B cell (primary cell): ENCODE results near the gene WDR12. TPM values are rescaled to one million over a fixed set of nuclear protein-coding genes. Genes with fewer than 3 reads are reported as not detected.

Experiments
- ATAC-seq: fragments of 200-7000 bp; cut with Tn5 transposase; one replicate; pipeline ENCODE4 v1.10.0; 2021; ENCODE audit warnings: low read depth, mild to moderate bottlenecking, moderate number of reproducible peaks, moderate library complexity
- CTCF ChIA-PET: fragments of 350-600 bp; sonication (Branson Sonifier 250); formaldehyde crosslinking; loops from one replicate; lab custom pipeline; 2021; ENCODE audit warnings: antibody characterized with exemption, inconsistent platforms; lab: Charles Lee
- POLR2A ChIA-PET: fragments of 350-600 bp; sonication (Branson Sonifier 250); formaldehyde crosslinking; loops from one replicate; lab custom pipeline; 2021; ENCODE audit warnings: antibody characterized with exemption; lab: Charles Lee
- DNase-seq: peaks from one replicate; pipeline ENCODE4 v3.0.0; 2013
- H2AFZ ChIP-seq: 2 replicates; pipeline ENCODE4 v1.6.1; 2012; ENCODE audit warnings: mild to moderate bottlenecking, low read depth, low read length; ENCODE audit not compliant: insufficient read depth, poor library complexity, severe bottlenecking
- H3K27ac ChIP-seq, 2 donors: 1 replicate in 1 of 2; 2 replicates in 1 of 2; pipeline ENCODE4 v1.5.1; 2012 to 2013; ENCODE audit warnings: low read length in 2 of 2, mild to moderate bottlenecking in 2 of 2, moderate library complexity in 1 of 2
- H3K27me3 ChIP-seq, 4 experiments: fragments of 200-600 bp in 1 of 4; sonication (generic) in 1 of 4; replicated peaks in 1 of 4; 1 replicate in 2 of 4; 2 replicates in 2 of 4; pipeline versions ENCODE4 v1.6.1 to v1.7.0; 2013 to 2016; ENCODE audit warnings: low read length in 3 of 4, mild to moderate bottlenecking in 2 of 4, mixed read lengths in 1 of 4, moderate library complexity in 1 of 4; ENCODE audit not compliant: insufficient read depth in 4 of 4, control insufficient read depth in 3 of 4; ENCODE audit errors: control extremely low read depth in 1 of 4
- H3K36me3 ChIP-seq, 2 experiments: replicated peaks in 1 of 2; 1 replicate in 1 of 2; 2 replicates in 1 of 2; pipeline versions ENCODE4 v1.6.1 to v1.7.1; 2013; ENCODE audit warnings: low read length in 1 of 2; ENCODE audit not compliant: insufficient read depth in 2 of 2, control insufficient read depth in 1 of 2; ENCODE audit errors: control extremely low read depth in 1 of 2, extremely low read depth in 1 of 2
- H3K4me1 ChIP-seq, 2 donors: fragments of 200-600 bp in 1 of 2; sonication (generic) in 1 of 2; 1 replicate in 1 of 2; 2 replicates in 1 of 2; pipeline versions ENCODE4 v1.5.1 to v1.6.1; 2013 to 2017; ENCODE audit warnings: low read length in 2 of 2; ENCODE audit not compliant: control insufficient read depth in 2 of 2, insufficient read depth in 2 of 2
- H3K4me2 ChIP-seq: replicated peaks from 2 replicates; pipeline ENCODE3; 2012; ENCODE audit warnings: mild to moderate bottlenecking, low read depth, low read length; ENCODE audit not compliant: poor library complexity, severe bottlenecking
- H3K4me3 ChIP-seq, 5 experiments: fragments of 200-600 bp in 1 of 5; sonication (generic) in 1 of 5; 1 replicate in 3 of 5; 2 replicates in 2 of 5; pipeline versions ENCODE4 v1.5.1 to v1.7.0; 2011 to 2016; ENCODE audit warnings: low read length in 4 of 5, mild to moderate bottlenecking in 4 of 5, low read depth in 2 of 5, control low read depth in 1 of 5, moderate library complexity in 1 of 5; ENCODE audit not compliant: insufficient read depth in 1 of 5; ENCODE audit errors: control extremely low read depth in 1 of 5, extremely low read depth in 1 of 5
- H3K79me2 ChIP-seq: fragments of 200-600 bp; sonication (generic); one replicate; pipeline ENCODE4 v1.6.0; 2016; ENCODE audit warnings: low read length; ENCODE audit not compliant: control insufficient read depth, insufficient read depth
- H3K9ac ChIP-seq: fragments of 200-600 bp; sonication (generic); 2 replicates; pipeline ENCODE4 v1.6.1; 2017; ENCODE audit warnings: mild to moderate bottlenecking, low read length, moderate library complexity
- H3K9me3 ChIP-seq, 3 donors: one replicate each; pipeline versions ENCODE4 v1.6.1 to v1.7.1; 2013; ENCODE audit warnings: low read length in 2 of 3; ENCODE audit not compliant: control insufficient read depth in 2 of 3, insufficient read depth in 1 of 3; ENCODE audit errors: control extremely low read depth in 1 of 3
- H4K20me1 ChIP-seq: 2 replicates; pipeline ENCODE4 v1.6.0; 2012; ENCODE audit warnings: mild to moderate bottlenecking, low read length; ENCODE audit not compliant: insufficient read depth, control insufficient read depth, poor library complexity, severe bottlenecking
- H3K27ac Mint-ChIP-seq: one replicate; pipeline ENCODE4 v1.8.0; 2021; ENCODE audit warnings: mixed read lengths
- H3K27me3 Mint-ChIP-seq: one replicate; pipeline ENCODE4 v1.8.0; 2021; ENCODE audit warnings: mixed read lengths
- H3K4me1 Mint-ChIP-seq: one replicate; pipeline ENCODE4 v1.8.0; 2021; ENCODE audit warnings: mixed read lengths
- H3K4me3 Mint-ChIP-seq: one replicate; pipeline ENCODE4 v1.8.0; 2021; ENCODE audit warnings: mixed read lengths
- H3K9me3 Mint-ChIP-seq: one replicate; pipeline ENCODE4 v1.8.0; 2022; ENCODE audit warnings: mixed read lengths; ENCODE audit not compliant: insufficient read depth
- EZH2 ChIP-seq: IDR thresholded peaks from 2 replicates; pipeline ENCODE4 v1.6.1; 2012; ENCODE audit warnings: borderline replicate concordance, low read depth, mild to moderate bottlenecking, moderate library complexity, low read length; ENCODE audit not compliant: insufficient read depth, poor library complexity, severe bottlenecking
- WGBS: methylation state at CpG from one replicate; pipeline ENCODE4 v1.1.5; 2013; ENCODE audit warnings: missing lambda C conversion rate; ENCODE audit not compliant: insufficient coverage; 5-methylcytosine and 5-hydroxymethylcytosine counted together
- intact Hi-C: fragments of 100-400 bp; cut with micrococcal nuclease; formaldehyde crosslinking; loops from one replicate; pipeline ENCODE4 v1.10.0; 2022
- polyA plus RNA-seq: library from polyadenylated mRNA; depleted of rRNA; stranded (reverse); fragments of >200 nt; gene quantifications from 2 replicates; pipeline ENCODE4 v1.2.3, GENCODE V29; 2012
- total RNA-seq, 2 donors: library from RNA; stranded (reverse); fragments of 120-200 nt in 1 of 2; gene quantifications; 1 replicate in 1 of 2; 2 replicates in 1 of 2; pipeline versions ENCODE4 v1.2.3 to v1.2.4, GENCODE V29; 2013 to 2022
- TF ChIP-seq, protein P1 (sequence below): fragments of 200-600 bp; IDR thresholded peaks from one replicate; pipeline ENCODE4 v1.8.0; 2022; ENCODE audit warnings: antibody characterized with exemption, mild to moderate bottlenecking

The WDR12 gene
- total and polyA plus RNA-seq, 2 donors (not counting 1 experiment from before 2014, with no cell fraction given) = 7.1 to 20.8 TPM

DNA sequence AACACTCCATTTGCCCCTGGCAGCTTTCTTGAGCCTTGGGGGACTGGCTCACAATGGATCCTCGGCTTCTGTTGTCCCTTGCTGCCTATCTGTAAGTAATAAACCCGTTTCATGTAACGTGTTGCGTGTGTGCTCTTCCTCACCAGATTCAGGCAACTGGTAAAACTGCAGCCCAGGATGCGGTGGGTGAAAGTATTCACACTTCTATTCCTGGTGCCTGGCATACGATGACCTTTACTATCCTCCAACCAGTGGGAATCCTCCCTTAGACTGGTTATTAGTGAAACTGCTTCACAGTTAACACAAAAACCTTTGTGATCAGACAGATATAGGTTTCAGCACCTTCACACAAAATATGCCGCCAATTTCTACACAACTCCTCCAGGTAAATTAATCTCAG lies 26.3 kb downstream of the WDR12 start:
- Histone ChIP-seq H3K4me1 (no peaks in the 10 kb centered on the region), H3K36me3 (peaks cover 3 to 26% of the 10 kb centered on the region in 2 experiments), H3K27ac (no peak overlapping the region), H3K4me3 (no peak overlapping the region), H3K27me3 (no peaks in the 10 kb centered on the region), H3K9me3 (peaks cover 0 to 4% (median 0%) of the 10 kb centered on the region in 3 donors), H3K9ac (no peak overlapping the region), H4K20me1 (no peaks in the 10 kb centered on the region), H2AFZ (no peak overlapping the region), H3K4me2 (no peak overlapping the region), H3K79me2 (no peaks in the 10 kb centered on the region)
- no peak for ATAC-seq
- ChIA-PET POLR2A (no interaction called here), CTCF (no interaction called here)
- TF ChIP-seq, protein P1, sequence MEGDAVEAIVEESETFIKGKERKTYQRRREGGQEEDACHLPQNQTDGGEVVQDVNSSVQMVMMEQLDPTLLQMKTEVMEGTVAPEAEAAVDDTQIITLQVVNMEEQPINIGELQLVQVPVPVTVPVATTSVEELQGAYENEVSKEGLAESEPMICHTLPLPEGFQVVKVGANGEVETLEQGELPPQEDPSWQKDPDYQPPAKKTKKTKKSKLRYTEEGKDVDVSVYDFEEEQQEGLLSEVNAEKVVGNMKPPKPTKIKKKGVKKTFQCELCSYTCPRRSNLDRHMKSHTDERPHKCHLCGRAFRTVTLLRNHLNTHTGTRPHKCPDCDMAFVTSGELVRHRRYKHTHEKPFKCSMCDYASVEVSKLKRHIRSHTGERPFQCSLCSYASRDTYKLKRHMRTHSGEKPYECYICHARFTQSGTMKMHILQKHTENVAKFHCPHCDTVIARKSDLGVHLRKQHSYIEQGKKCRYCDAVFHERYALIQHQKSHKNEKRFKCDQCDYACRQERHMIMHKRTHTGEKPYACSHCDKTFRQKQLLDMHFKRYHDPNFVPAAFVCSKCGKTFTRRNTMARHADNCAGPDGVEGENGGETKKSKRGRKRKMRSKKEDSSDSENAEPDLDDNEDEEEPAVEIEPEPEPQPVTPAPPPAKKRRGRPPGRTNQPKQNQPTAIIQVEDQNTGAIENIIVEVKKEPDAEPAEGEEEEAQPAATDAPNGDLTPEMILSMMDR = no peak
- no peak for TF ChIP-seq EZH2
- intact Hi-C loops = no loop called here
- Mint-ChIP-seq H3K9me3 (no peaks in the 10 kb centered on the region), H3K4me3 (no peak overlapping the region), H3K27me3 (no peaks in the 10 kb centered on the region), H3K27ac (no peak overlapping the region), H3K4me1 (no peaks in the 10 kb centered on the region)
- 100% methylated on average over 6 of the region's 7 CpGs for WGBS
- no peak for DNase-seq

DNA sequence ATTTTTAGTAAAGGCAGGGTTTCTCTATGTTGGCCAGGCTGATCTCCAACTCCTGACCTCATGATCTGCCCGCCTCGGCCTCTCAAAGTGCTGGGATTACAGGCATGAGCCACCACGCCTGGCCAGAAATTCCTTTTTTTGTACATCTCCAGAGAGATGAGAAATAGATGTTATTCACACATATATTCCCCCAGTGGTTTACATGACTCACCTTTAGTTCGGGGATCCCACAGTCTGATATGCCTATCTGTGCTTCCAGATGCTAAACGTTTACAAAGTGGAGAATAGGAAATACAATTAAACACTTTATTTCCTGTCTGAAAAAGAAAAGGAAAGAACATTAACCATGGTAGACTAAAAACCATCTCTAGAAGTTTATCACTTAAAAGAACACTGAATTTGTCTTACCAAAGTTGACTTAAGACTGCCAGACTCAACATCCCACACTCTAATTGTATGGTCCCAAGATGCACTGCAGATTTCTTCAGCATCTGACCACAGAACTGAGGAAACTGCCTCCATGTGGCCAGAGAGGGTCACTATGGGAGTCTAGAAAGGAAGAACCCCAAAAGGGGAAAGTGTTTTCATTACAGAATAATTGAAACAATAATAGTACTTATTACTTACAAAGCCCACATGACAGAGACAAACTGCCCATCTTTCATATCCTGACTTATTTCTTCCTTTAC lies 27.3 kb downstream of the WDR12 start:
- ChIA-PET POLR2A (no interaction called here), CTCF (no interaction called here)
- no CpG with 5 or more reads among the region's 5 CpGs for WGBS
- Histone ChIP-seq H3K9ac (no peak overlapping the region), H4K20me1 (no peaks in the 10 kb centered on the region), H3K27ac (no peak overlapping the region), H3K4me3 (no peak overlapping the region), H3K4me2 (no peak overlapping the region), H2AFZ (no peak overlapping the region), H3K9me3 (peaks cover 0 to 4% (median 0%) of the 10 kb centered on the region in 3 donors), H3K36me3 (peaks cover 3 to 20% of the 10 kb centered on the region in 2 experiments), H3K79me2 (no peaks in the 10 kb centered on the region), H3K4me1 (no peaks in the 10 kb centered on the region), H3K27me3 (no peaks in the 10 kb centered on the region)
- no peak for ATAC-seq
- no peaks in the 10 kb centered on the region for H3K9me3 Mint-ChIP-seq
- intact Hi-C loops = no loop called here
- no peak overlapping the region for H3K27ac Mint-ChIP-seq
- TF ChIP-seq, protein P1 = no peak
- TF ChIP-seq EZH2 = no peak
- DNase-seq = no peak
- H3K4me3 Mint-ChIP-seq = no peak overlapping the region
- no peaks in the 10 kb centered on the region for H3K4me1 Mint-ChIP-seq
- no peaks in the 10 kb centered on the region for H3K27me3 Mint-ChIP-seq
